Testis (tissue), 3 donors: Measurements from ENCODE around the gene ATXN7L1. TPM values are rescaled to one million over a fixed set of nuclear protein-coding genes. Genes with fewer than 3 reads are reported as not detected.

Source experiments
- DNase-seq: peaks from one replicate; pipeline ENCODE4 v3.0.0-alpha.2; 2019
- H3K27ac ChIP-seq, 2 donors: fragments of 200-600 bp; sonication (generic); one replicate each; pipeline ENCODE4 v1.5.1; 2019
- H3K27me3 ChIP-seq: fragments of 200-600 bp; sonication (generic); one replicate; pipeline ENCODE4 v1.5.1; 2019
- H3K36me3 ChIP-seq: fragments of 200-600 bp; sonication (generic); one replicate; pipeline ENCODE4 v1.5.1; 2017; ENCODE audit warnings: low read depth; ENCODE audit errors: missing control alignments
- H3K4me1 ChIP-seq: fragments of 200-600 bp; sonication (generic); one replicate; pipeline ENCODE4 v1.5.1; 2019
- H3K4me3 ChIP-seq, 2 donors: fragments of 200-600 bp; sonication (generic); one replicate each; pipeline ENCODE4 v1.5.1; 2017 to 2019
- H3K9me3 ChIP-seq: fragments of 200-600 bp; sonication (generic); one replicate; pipeline ENCODE4 v1.5.1; 2017
- CTCF ChIP-seq, 3 experiments: fragments of 450-650 bp in 2 of 3; fragments of 200-600 bp in 1 of 3; sonication (generic) in 1 of 3; IDR thresholded peaks; one replicate each; pipeline ENCODE4 v1.5.1; 2016 to 2019; ENCODE audit warnings: antibody characterized with exemption in 3 of 3, mild to moderate bottlenecking in 2 of 3, moderate library complexity in 1 of 3
- POLR2A ChIP-seq: fragments of 450-650 bp; IDR thresholded peaks from one replicate; pipeline ENCODE4 v1.6.1; 2017; ENCODE audit warnings: antibody characterized with exemption, mild to moderate bottlenecking, moderate library complexity
- WGBS, 2 donors: methylation state at CpG; one replicate each; pipeline ENCODE4 v1.1.5; 2018; 5-methylcytosine and 5-hydroxymethylcytosine counted together
- intact Hi-C: fragments of 100-400 bp; cut with DNase I; formaldehyde crosslinking; loops from one replicate; pipeline ENCODE4 v1.15.1; 2023; ENCODE audit warnings: low total_unique reads
- polyA plus RNA-seq: library from polyadenylated mRNA; stranded (reverse); fragments of 350-450 nt; fragmentation: Illumina TruSeq; extraction: RNeasy Lipid Tissue Mini Kit (QIAGEN cat#74804); gene quantifications from one replicate; pipeline ENCODE4 v1.2.3, GENCODE V29; 2014; ENCODE audit warnings: low read depth, low replicate concordance; ENCODE audit not compliant: insufficient read depth
- total RNA-seq, 2 donors: library from RNA; depleted of rRNA; stranded (reverse); fragments of >200 nt; gene quantifications; one replicate each; pipeline ENCODE4 v1.2.3, GENCODE V29; 2016

ATXN7L1 gene
- total and polyA plus RNA-seq, 3 donors from 2014 or later, result 35.7 to 61.7 (median 35.9) TPM

GRCh38 chr7:105905209-105905909 lies 29.0 kb upstream of the ATXN7L1 start:
- intact Hi-C loops, result no loop called here
- Histone ChIP-seq H3K9me3 (no peaks in the 10 kb centered on the region), H3K27me3 (no peaks in the 10 kb centered on the region), H3K4me1 (no peaks in the 10 kb centered on the region), H3K4me3 (no peak overlapping the region), H3K36me3 (no peaks in the 10 kb centered on the region), H3K27ac (no peak overlapping the region)
- 87 to 90% methylated on average over 11 of the region's 11 CpGs for WGBS, 2 donors
- TF ChIP-seq POLR2A (no peak), CTCF (IDR thresholded peaks at IDR 0.05) (no peak)
- DNase-seq, result no peak

GRCh38 chr7:105904064-105904463 lies 27.7 kb upstream of the ATXN7L1 start:
- DNase-seq, result no peak
- no peaks in the 10 kb centered on the region for H3K4me1 ChIP-seq
- intact Hi-C loops, result no loop called here
- 88 to 95% methylated on average over 1 of the region's 1 CpG for WGBS, 2 donors
- no peak overlapping the region for H3K4me3 ChIP-seq
- no peaks in the 10 kb centered on the region for H3K36me3 ChIP-seq
- H3K27me3 ChIP-seq, result no peaks in the 10 kb centered on the region
- H3K9me3 ChIP-seq, result no peaks in the 10 kb centered on the region
- TF ChIP-seq CTCF (IDR thresholded peaks at IDR 0.05) (no peak), POLR2A (no peak)
- H3K27ac ChIP-seq, result no peak overlapping the region

GRCh38 chr7:105902325-105902911 lies 26.0 kb upstream of the ATXN7L1 start:
- H3K4me3 ChIP-seq, result no peak overlapping the region

GRCh38 chr7:105897999-105898398 lies 21.6 kb upstream of the ATXN7L1 start:
- Histone ChIP-seq H3K9me3 (no peaks in the 10 kb centered on the region), H3K36me3 (no peaks in the 10 kb centered on the region), H3K27ac (no peak overlapping the region), H3K4me3 (no peak overlapping the region), H3K27me3 (no peaks in the 10 kb centered on the region), H3K4me1 (no peaks in the 10 kb centered on the region)
- TF ChIP-seq CTCF (IDR thresholded peaks at IDR 0.05) (no peak), POLR2A (no peak)
- no peak for DNase-seq
- intact Hi-C loops, result no loop called here
- WGBS, 2 donors, result 75 to 85% methylated on average over 3 of the region's 3 CpGs

More at GRCh38 chr7:105902325-105902911, 26.0 kb upstream of the ATXN7L1 start:
- no peak for TF ChIP-seq CTCF (IDR thresholded peaks at IDR 0.05)
- TF ChIP-seq POLR2A, result no peak
- no peak for DNase-seq
- 93 to 96% methylated on average over 6 of the region's 6 CpGs for WGBS, 2 donors
- no peak overlapping the region for H3K27ac ChIP-seq
- H3K9me3 ChIP-seq, result no peaks in the 10 kb centered on the region
- H3K27me3 ChIP-seq, result no peaks in the 10 kb centered on the region
- H3K36me3 ChIP-seq, result no peaks in the 10 kb centered on the region
- H3K4me1 ChIP-seq, result no peaks in the 10 kb centered on the region
- intact Hi-C loops, result no loop called here
